Keratinocyte (primary cell): Measurements from ENCODE around the gene PDIA2. TPM values are rescaled to one million over a fixed set of nuclear protein-coding genes. Genes with fewer than 3 reads are reported as not detected.

ENCODE experiments used
- DNase-seq: peaks from one replicate; pipeline ENCODE4 v3.0.0-alpha.2; 2011; ENCODE audit warnings: low read depth, missing footprints, low spot score
- FAIRE-seq: peaks from 2 replicates; lab custom pipeline; 2011; peaks lifted over from hg19 to GRCh38; lab: Jason Lieb, UNC
- H2AFZ ChIP-seq: 2 replicates; pipeline ENCODE4 v1.6.0; 2012; ENCODE audit warnings: low read length, control low read depth, inconsistent platforms; ENCODE audit not compliant: control insufficient read depth
- H3K27ac ChIP-seq: 2 replicates; pipeline ENCODE4 v1.5.1; 2011; ENCODE audit warnings: low read length; ENCODE audit not compliant: control insufficient read depth, insufficient read depth
- H3K27me3 ChIP-seq: 3 replicates; pipeline ENCODE4 v1.6.0; 2011; ENCODE audit warnings: low read length; ENCODE audit not compliant: control insufficient read depth, insufficient read depth; ENCODE audit errors: extremely low read depth
- H3K36me3 ChIP-seq, 2 experiments: 2 replicates in 1 of 2; 3 replicates in 1 of 2; pipeline ENCODE4 v1.5.1; 2011; ENCODE audit warnings: low read length in 2 of 2, mild to moderate bottlenecking in 1 of 2; ENCODE audit not compliant: control insufficient read depth in 2 of 2, insufficient read depth in 2 of 2; ENCODE audit errors: extremely low read depth in 1 of 2
- H3K4me1 ChIP-seq: 3 replicates; pipeline ENCODE4 v1.5.1; 2011; ENCODE audit warnings: low read length; ENCODE audit not compliant: control insufficient read depth, insufficient read depth; ENCODE audit errors: extremely low read depth
- H3K4me2 ChIP-seq: 3 replicates; pipeline ENCODE4 v1.6.0; 2011; ENCODE audit warnings: low read depth, low read length; ENCODE audit not compliant: control insufficient read depth, insufficient read depth; ENCODE audit errors: extremely low read depth
- H3K4me3 ChIP-seq, 3 experiments: fragments of 200-600 bp in 1 of 3; sonication (generic) in 1 of 3; 2 replicates in 2 of 3; 3 replicates in 1 of 3; pipeline ENCODE4 v1.5.1; 2011 to 2016; ENCODE audit warnings: low read length in 3 of 3, mild to moderate bottlenecking in 3 of 3, control low read depth in 2 of 3, inconsistent platforms in 1 of 3, low read depth in 1 of 3, mixed read lengths in 1 of 3, mixed run types in 1 of 3, moderate library complexity in 1 of 3; ENCODE audit not compliant: control insufficient read depth in 2 of 3, insufficient read depth in 2 of 3; ENCODE audit errors: extremely low read depth in 1 of 3
- H3K79me2 ChIP-seq: 2 replicates; pipeline ENCODE4 v1.6.0; 2012; ENCODE audit warnings: low read length; ENCODE audit not compliant: control insufficient read depth, insufficient read depth
- H3K9ac ChIP-seq: 3 replicates; pipeline ENCODE4 v1.6.0; 2011; ENCODE audit warnings: low read length; ENCODE audit not compliant: control insufficient read depth, insufficient read depth; ENCODE audit errors: extremely low read depth
- H3K9me1 ChIP-seq: 3 replicates; pipeline ENCODE4 v1.6.0; 2011; ENCODE audit warnings: low read length; ENCODE audit not compliant: control insufficient read depth, insufficient read depth; ENCODE audit errors: extremely low read depth
- H3K9me3 ChIP-seq: 2 replicates; pipeline ENCODE4 v1.5.1; 2012; ENCODE audit warnings: low read depth, low read length; ENCODE audit not compliant: control insufficient read depth
- H4K20me1 ChIP-seq: 3 replicates; pipeline ENCODE4 v1.6.0; 2011; ENCODE audit warnings: low read length; ENCODE audit not compliant: control insufficient read depth, insufficient read depth; ENCODE audit errors: extremely low read depth
- CTCF ChIP-seq, 3 experiments: IDR thresholded peaks in 1 of 3; conservative IDR thresholded peaks in 1 of 3; optimal IDR thresholded peaks in 1 of 3; 2 replicates in 2 of 3; 3 replicates in 1 of 3; pipeline versions ENCODE3 to v1.5.1; 2011; ENCODE audit warnings: low read length in 3 of 3, mild to moderate bottlenecking in 3 of 3, moderate library complexity in 2 of 3, control low read depth in 1 of 3, inconsistent platforms in 1 of 3; ENCODE audit not compliant: insufficient read depth in 2 of 3; ENCODE audit errors: extremely low read depth in 1 of 3
- EZH2 ChIP-seq: IDR thresholded peaks from one replicate; pipeline ENCODE4 v1.6.1; 2012; ENCODE audit warnings: inconsistent platforms, mild to moderate bottlenecking, low read length, moderate library complexity
- dilution Hi-C: fragments of 300-500 bp; cut with MboI; formaldehyde crosslinking; loops from one replicate; pipeline ENCODE4 v1.7.0; 2020; ENCODE audit warnings: low sequenced_read_pairs; ENCODE audit not compliant: extremely low pct_ligation_motif_present
- polyA plus RNA-seq, 5 experiments: library from polyadenylated mRNA; depleted of rRNA in 3 of 5; stranded (reverse) in 3 of 5; stranded (forward) in 1 of 5; unstranded in 1 of 5; fragments of >200 nt; gene quantifications; 1 replicate in 1 of 5; 2 replicates in 3 of 5; 3 replicates in 1 of 5; pipeline versions ENCODE4 v1.2.1 to v1.2.3, GENCODE V29; 2011 to 2012; ENCODE audit warnings: missing spikeins in 2 of 5, low read depth in 1 of 5, low replicate concordance in 1 of 5

The PDIA2 gene
- polyA plus RNA-seq, 1 donor (not counting 4 experiments of a cell fraction or from before 2014, with no cell fraction given), result 0.42 TPM

DNA sequence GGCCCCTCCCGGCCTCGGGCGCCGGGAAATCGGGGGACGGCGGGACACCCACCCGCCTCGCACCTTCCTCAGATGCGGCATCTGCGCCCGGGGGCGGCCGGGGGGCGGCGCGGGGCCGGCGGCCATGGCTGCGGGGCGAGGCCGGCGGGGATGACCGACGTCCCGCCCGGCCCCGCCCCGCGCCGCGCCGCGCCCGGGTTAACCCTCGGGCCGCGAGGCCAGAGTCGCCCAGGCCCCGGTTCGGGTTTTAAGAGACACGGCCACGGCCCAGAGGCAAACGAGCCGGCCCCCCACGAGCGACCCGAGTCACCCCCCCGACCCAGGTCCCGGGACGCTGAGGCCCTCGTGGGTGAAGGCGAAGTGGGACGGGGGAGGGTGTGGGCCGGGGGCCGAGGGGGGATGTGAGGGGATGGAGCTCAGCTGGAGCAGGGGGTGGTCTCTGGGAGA is 7.2 kb upstream of the PDIA2 start, which contains the start of gene RGS11:
RGS11 (minus strand) TSS at position 159 of the 447 bp plus-strand sequence; CDS start at position 126, 33 bp downstream.
- Histone ChIP-seq H3K36me3 (no peaks in the 10 kb centered on the region), H3K4me3 (no peak within 1 kb of the TSS), H3K4me1 (no peaks in the 10 kb centered on the region), H3K9ac (no peak within 1 kb of the TSS), H2AFZ (no peak within 1 kb of the TSS), H3K27me3 (peaks cover 45% of the 10 kb centered on the region), H3K4me2 (peak within 1 kb of the TSS; percentile 37), H3K27ac (no peak within 1 kb of the TSS), H3K79me2 (no peaks in the 10 kb centered on the region), H3K9me3 (no peaks in the 10 kb centered on the region), H3K9me1 (no peaks in the 10 kb centered on the region), H4K20me1 (no peaks in the 10 kb centered on the region)
- TF ChIP-seq CTCF (optimal IDR thresholded peaks at IDR 0.05 in 1 of 3, IDR thresholded peaks at IDR 0.05 in 1 of 3, conservative IDR thresholded peaks at IDR 0.05 in 1 of 3; ENCODE audit: extremely low read depth in 1 of 3, insufficient read depth in 2 of 3, low read length in 3 of 3) (no peak), EZH2 (no peak)
- no peak for FAIRE-seq
- DNase-seq, result no peak
- dilution Hi-C loops, result no loop called here

- Histone ChIP-seq H3K4me2 (no peak overlapping the region), H3K36me3 (no peaks in the 10 kb centered on the region), H3K27me3 (peaks cover 52% of the 10 kb centered on the region), H2AFZ (no peak overlapping the region), H3K9me1 (no peaks in the 10 kb centered on the region), H3K4me1 (no peaks in the 10 kb centered on the region), H4K20me1 (no peaks in the 10 kb centered on the region), H3K27ac (no peak overlapping the region), H3K4me3 (no peak overlapping the region), H3K9me3 (no peaks in the 10 kb centered on the region), H3K79me2 (no peaks in the 10 kb centered on the region), H3K9ac (no peak overlapping the region)
- FAIRE-seq (no peak), DNase-seq (no peak)
- dilution Hi-C loops, result no loop called here
- no peak for TF ChIP-seq EZH2
- no peak for TF ChIP-seq CTCF (optimal IDR thresholded peaks at IDR 0.05 in 1 of 3, IDR thresholded peaks at IDR 0.05 in 1 of 3, conservative IDR thresholded peaks at IDR 0.05 in 1 of 3; ENCODE audit: extremely low read depth in 1 of 3, insufficient read depth in 2 of 3, low read length in 3 of 3)
Measured at GRCh38 chr16:276426-277077, 6.4 kb upstream of the PDIA2 start.
